ENCODE data around the gene NLGN2.

NLGN2 gene

GRCh38 chr17:7413346-7413985, 5.8 kb downstream of the NLGN2 start:
- in situ Hi-C loops (cut with MboI; ENCODE audit: low sequenced_read_pairs): no loop called here

DNA sequence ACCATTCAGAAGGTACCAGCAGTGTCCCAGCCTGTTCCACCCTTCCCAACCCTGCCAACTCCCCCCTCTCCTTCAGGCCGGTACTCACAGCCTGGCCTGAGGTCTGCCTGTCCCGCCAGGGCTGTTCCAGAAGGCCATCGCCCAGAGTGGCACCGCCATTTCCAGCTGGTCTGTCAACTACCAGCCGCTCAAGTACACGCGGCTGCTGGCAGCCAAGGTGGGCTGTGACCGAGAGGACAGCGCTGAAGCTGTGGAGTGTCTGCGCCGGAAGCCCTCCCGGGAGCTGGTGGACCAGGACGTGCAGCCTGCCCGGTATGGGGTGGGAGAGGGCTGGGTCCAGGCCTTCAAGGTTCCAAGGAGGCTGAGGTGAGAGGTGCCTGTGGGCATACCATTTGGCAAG, 7.2 kb downstream of the NLGN2 start:
- in situ Hi-C loops (cut with MboI; ENCODE audit: low sequenced_read_pairs): no loop called here

- in situ Hi-C loops (cut with MboI; ENCODE audit: low sequenced_read_pairs): no loop called here
Observed at GRCh38 chr17:7415784-7416183, 8.1 kb downstream of the NLGN2 start.

GRCh38 chr17:7416323-7416722, 8.7 kb downstream of the NLGN2 start:
- in situ Hi-C loops (cut with MboI; ENCODE audit: low sequenced_read_pairs): no loop called here

DNA sequence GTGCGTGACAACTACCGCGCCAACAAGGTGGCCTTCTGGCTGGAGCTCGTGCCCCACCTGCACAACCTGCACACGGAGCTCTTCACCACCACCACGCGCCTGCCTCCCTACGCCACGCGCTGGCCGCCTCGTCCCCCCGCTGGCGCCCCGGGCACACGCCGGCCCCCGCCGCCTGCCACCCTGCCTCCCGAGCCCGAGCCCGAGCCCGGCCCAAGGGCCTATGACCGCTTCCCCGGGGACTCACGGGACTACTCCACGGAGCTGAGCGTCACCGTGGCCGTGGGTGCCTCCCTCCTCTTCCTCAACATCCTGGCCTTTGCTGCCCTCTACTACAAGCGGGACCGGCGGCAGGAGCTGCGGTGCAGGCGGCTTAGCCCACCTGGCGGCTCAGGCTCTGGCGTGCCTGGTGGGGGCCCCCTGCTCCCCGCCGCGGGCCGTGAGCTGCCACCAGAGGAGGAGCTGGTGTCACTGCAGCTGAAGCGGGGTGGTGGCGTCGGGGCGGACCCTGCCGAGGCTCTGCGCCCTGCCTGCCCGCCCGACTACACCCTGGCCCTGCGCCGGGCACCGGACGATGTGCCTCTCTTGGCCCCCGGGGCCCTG, 9.5 kb downstream of the NLGN2 start:
- in situ Hi-C loops (cut with MboI; ENCODE audit: low sequenced_read_pairs): no loop called here

- in situ Hi-C loops (cut with MboI; ENCODE audit: low sequenced_read_pairs): no loop called here
Observed at GRCh38 chr17:7418472-7419152, 11.0 kb downstream of the NLGN2 start.

GRCh38 chr17:7419819-7420610, 12.4 kb downstream of the NLGN2 start, which contains the start of gene SPEM1:
SPEM1 (plus strand) TSS chr17:7420324; CDS start chr17:7420385, 61 bp downstream.
- in situ Hi-C loops (cut with MboI; ENCODE audit: low sequenced_read_pairs): no loop called here

DNA sequence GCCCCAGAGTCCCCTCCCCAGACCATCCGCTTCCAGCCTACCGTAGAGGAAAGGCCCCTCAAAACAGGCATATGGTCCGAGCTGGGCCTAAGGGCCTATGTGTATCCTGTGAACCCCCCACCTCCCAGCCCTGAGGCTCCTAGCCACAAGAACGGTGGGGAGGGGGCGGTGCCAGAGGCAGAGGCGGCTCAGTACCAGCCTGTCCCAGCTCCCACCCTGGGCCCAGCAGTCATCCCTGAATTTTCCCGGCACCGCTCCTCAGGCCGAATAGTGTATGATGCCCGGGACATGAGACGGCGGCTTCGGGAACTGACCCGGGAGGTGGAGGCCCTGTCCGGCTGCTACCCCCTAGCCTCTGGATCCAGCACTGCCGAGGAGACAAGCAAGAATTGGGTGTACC, 13.5 kb downstream of the NLGN2 start:
- in situ Hi-C loops (cut with MboI; ENCODE audit: low sequenced_read_pairs): no loop called here

GRCh38 chr17:7423679-7424078, 16.0 kb downstream of the NLGN2 start:
- in situ Hi-C loops (cut with MboI; ENCODE audit: low sequenced_read_pairs): no loop called here

DNA sequence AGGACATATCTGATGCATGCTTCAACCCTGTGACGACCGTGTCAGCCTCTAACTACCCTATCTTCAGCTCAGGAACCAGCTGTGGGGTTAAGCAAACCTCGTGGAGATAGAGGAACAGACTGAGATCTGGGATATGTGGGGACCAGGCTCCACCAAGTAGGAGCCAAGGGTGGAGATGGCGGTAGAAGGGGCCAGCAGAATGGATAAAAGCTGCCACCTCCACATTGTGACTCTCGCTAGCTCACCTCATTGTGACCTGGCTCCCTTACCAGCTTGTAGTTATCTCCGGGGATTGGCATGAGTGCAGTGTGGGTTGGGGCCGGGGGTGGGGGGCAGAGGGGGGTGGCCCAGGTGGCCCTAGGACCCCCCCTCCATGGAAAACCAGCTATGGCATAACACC, 17.7 kb downstream of the NLGN2 start, which contains the start of gene SPEM2:
SPEM2 (plus strand) TSS at position 301 of the 400 bp plus-strand sequence; CDS start at position 374, 73 bp downstream.
- in situ Hi-C loops (cut with MboI; ENCODE audit: low sequenced_read_pairs): no loop called here

- in situ Hi-C loops (cut with MboI; ENCODE audit: low sequenced_read_pairs): no loop called here
Observed at GRCh38 chr17:7425756-7426155, 18.1 kb downstream of the NLGN2 start.

- in situ Hi-C loops (cut with MboI; ENCODE audit: low sequenced_read_pairs): no loop called here
Observed at GRCh38 chr17:7426203-7426863, 18.7 kb downstream of the NLGN2 start.

DNA sequence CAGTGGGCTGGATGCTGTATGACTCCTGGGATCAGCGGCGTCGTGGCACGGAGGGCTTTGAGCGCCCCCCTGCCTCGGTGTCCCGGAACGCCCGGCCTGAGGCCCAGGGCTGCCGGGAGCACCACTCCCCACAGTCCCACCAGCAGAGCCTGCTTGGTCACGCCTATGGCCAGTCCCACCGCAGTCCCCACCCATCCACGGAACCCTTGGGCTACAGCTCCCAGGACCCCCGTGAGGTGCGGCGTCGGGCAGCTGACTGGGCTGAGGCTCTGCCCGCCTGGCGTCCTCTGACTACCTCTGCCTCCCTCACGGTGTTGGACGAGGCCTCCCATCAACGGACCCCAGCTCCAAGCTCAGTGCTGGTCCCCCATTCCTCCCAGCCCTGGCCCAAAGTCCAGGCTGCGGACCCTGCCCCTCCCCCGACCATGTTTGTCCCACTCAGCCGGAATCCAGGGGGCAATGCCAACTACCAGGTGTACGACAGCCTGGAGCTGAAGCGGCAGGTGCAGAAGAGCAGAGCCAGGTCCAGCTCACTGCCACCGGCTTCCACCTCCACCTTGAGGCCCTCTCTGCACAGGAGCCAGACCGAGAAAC, 19.3 kb downstream of the NLGN2 start:
- in situ Hi-C loops (cut with MboI; ENCODE audit: low sequenced_read_pairs): no loop called here

- in situ Hi-C loops (cut with MboI; ENCODE audit: low sequenced_read_pairs): no loop called here
Observed at GRCh38 chr17:7427549-7427948, 19.9 kb downstream of the NLGN2 start.

DNA sequence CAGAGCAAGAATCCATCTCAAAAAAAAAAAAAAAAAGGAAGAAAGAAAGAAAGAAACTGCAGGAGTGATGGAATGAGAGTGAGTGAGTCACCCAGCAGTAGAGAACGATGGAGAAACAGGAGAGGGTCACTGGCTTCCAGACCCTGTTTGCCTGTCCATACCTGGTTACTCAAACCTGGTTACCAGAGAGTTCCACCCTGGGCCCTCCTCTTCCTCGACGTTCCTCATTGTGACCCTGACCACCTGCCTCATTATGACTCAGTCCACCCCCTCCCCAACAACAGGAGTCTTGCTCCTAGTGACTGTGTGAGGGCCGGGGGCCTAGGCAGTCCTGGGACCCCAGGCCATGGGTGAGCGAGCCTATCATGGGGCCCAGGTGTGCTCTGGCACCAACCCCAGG, 20.9 kb downstream of the NLGN2 start, which contains the start of gene SPEM3:
SPEM3 (plus strand) TSS at position 301 of the 400 bp plus-strand sequence; CDS start at position 347, 46 bp downstream.
- in situ Hi-C loops (cut with MboI; ENCODE audit: low sequenced_read_pairs): no loop called here

GRCh38 chr17:7429722-7430121, 22.1 kb downstream of the NLGN2 start:
- in situ Hi-C loops (cut with MboI; ENCODE audit: low sequenced_read_pairs): no loop called here

DNA sequence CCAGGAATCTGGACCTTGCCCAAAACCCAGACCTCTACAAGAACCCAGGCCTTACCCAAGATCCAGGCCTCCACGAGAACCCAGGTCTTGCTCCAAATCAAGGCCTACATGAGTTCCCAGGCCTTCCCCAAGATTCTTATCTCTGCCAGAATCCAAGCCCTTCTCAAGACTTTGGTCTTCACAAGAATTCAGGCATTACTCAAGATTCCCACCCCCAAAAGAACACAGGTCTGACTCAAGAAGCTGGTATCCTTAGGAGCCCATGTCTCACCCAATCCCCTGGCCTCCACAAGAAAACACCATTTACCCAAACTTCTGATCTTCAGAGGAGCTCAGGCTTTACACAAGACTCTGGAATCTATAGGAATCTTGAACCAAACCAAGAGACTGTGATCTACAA, 23.6 kb downstream of the NLGN2 start:
- in situ Hi-C loops (cut with MboI; ENCODE audit: low sequenced_read_pairs): no loop called here

DNA sequence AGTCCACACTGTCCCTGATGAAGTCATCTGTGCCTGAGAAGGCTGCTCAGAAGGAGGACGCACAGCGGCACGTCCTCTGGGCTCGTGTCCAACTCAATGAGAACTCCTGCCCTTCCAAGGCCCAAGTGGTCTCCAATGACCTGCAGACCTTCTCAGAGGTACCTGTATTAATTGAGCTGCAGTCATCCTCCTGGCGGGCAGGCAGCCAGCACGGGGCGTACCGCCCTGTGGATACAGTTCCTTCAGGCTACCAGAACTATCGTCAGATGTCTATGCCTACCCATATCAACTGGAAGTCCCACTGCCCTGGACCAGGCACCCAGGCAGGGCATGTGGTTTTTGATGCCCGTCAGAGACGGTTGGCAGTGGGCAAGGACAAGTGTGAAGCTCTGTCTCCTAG, 24.7 kb downstream of the NLGN2 start:
- in situ Hi-C loops (cut with MboI; ENCODE audit: low sequenced_read_pairs): no loop called here

DNA sequence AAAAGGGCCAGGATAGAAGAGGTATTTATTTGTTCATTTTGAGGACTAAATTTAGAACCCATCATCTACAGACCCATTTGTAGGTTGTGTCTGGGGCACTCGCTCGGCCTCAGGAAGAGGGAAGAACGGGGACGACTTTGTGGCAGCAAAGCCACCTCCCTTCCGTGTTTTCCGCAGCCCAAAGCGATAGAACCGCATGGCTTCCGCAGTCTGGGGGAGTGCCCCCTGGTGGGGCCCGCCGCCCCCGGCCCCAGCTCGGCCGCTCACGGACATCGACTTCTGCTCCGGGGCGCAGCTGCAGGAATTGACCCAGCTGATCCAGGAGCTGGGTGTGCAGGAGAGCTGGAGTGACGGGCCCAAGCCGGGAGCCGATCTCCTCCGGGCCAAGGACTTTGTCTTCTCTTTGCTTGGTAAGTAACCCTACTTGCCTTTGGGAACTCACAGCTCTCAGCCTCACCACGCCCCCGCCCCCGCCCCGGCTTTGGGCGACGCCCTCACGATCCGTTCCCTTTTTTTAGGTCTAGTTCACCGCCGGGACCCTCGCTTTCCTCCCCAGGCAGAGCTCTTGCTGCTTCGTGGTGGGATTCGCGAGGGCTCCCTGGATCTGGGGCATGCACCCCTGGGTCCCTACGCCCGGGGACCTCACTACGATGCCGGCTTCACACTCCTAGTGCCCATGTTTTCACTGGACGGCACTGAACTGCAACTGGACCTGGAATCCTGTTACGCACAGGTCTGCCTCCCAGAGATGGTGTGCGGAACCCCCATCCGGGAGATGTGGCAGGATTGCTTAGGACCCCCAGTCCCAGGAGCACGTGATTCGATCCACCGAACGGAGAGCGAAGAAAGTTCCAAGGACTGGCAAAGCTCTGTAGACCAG, 28.3 kb downstream of the NLGN2 start:
- in situ Hi-C loops (cut with MboI; ENCODE audit: low sequenced_read_pairs): no loop called here

Data from HL-60/S4 treated with retinoic acid at 250 ng/mL for 4 days and 3 days (cell line).